GM12864 (cell line): ENCODE results near the gene NFKBIL1.

Experiments
- DNase-seq: peaks from one replicate; pipeline ENCODE4 v3.0.0-alpha.2; 2011; ENCODE audit warnings: low read depth
- H3K4me3 ChIP-seq: 2 replicates; pipeline ENCODE4 v1.5.1; 2011; ENCODE audit warnings: mild to moderate bottlenecking, low read depth, low read length, control low read depth
- TF ChIP-seq, protein P1 (sequence below): IDR thresholded peaks from 2 replicates; pipeline ENCODE4 v1.5.1; 2011; ENCODE audit warnings: low read depth, mild to moderate bottlenecking, moderate library complexity, low read length, control low read depth, inconsistent platforms; ENCODE audit errors: missing control alignments

Gene NFKBIL1

GRCh38 chr6:31556307-31556706, 8.9 kb downstream of the NFKBIL1 start:
- TF ChIP-seq, protein P1, sequence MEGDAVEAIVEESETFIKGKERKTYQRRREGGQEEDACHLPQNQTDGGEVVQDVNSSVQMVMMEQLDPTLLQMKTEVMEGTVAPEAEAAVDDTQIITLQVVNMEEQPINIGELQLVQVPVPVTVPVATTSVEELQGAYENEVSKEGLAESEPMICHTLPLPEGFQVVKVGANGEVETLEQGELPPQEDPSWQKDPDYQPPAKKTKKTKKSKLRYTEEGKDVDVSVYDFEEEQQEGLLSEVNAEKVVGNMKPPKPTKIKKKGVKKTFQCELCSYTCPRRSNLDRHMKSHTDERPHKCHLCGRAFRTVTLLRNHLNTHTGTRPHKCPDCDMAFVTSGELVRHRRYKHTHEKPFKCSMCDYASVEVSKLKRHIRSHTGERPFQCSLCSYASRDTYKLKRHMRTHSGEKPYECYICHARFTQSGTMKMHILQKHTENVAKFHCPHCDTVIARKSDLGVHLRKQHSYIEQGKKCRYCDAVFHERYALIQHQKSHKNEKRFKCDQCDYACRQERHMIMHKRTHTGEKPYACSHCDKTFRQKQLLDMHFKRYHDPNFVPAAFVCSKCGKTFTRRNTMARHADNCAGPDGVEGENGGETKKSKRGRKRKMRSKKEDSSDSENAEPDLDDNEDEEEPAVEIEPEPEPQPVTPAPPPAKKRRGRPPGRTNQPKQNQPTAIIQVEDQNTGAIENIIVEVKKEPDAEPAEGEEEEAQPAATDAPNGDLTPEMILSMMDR = no peak
- H3K4me3 ChIP-seq = no peak overlapping the region

GRCh38 chr6:31557443-31558317, 10.3 kb downstream of the NFKBIL1 start:
- TF ChIP-seq, protein P1 = no peak
- no peak for DNase-seq

More at GRCh38 chr6:31556307-31556706, 8.9 kb downstream of the NFKBIL1 start:
- no peak for DNase-seq

GRCh38 chr6:31558318-31558625, 10.9 kb downstream of the NFKBIL1 start:
- H3K4me3 ChIP-seq = peak overlapping the region; percentile 36
- TF ChIP-seq, protein P1 = no peak
- DNase-seq = no peak

More at GRCh38 chr6:31557443-31558317, 10.3 kb downstream of the NFKBIL1 start:
- H3K4me3 ChIP-seq = peak overlapping the region; percentile 36

- peak overlapping the region; percentile 36 for H3K4me3 ChIP-seq
- TF ChIP-seq, protein P1 = no peak
- peak; percentile 78 for DNase-seq
Measured at GRCh38 chr6:31558631-31559500, 11.5 kb downstream of the NFKBIL1 start.

GRCh38 chr6:31559606-31559957, 12.2 kb downstream of the NFKBIL1 start:
- H3K4me3 ChIP-seq = peak overlapping the region; percentile 36; the same call in 1 of the 2 replicates
- TF ChIP-seq, protein P1 = no peak
- DNase-seq = no peak

GRCh38 chr6:31559958-31560696, 12.7 kb downstream of the NFKBIL1 start:
- TF ChIP-seq, protein P1 = no peak
- DNase-seq = peak; percentile 90
- H3K4me3 ChIP-seq = peak overlapping the region; percentile 36; the same call in 1 of the 2 replicates
